Lung (tissue), 12 donors: ENCODE results near the gene PARD6A. TPM values are rescaled to one million over a fixed set of nuclear protein-coding genes. Genes with fewer than 3 reads are reported as not detected.

ENCODE experiments used
- ATAC-seq: fragments of 200-7000 bp; cut with Tn5 transposase; one replicate; pipeline ENCODE4 v1.9.1; 2020; ENCODE audit warnings: moderate number of reproducible peaks; ENCODE audit not compliant: insufficient read depth, low FRiP score
- DNase-seq, 3 donors: peaks; one replicate each; pipeline ENCODE4 v3.0.0-alpha.2; 2013 to 2017
- H3K27ac ChIP-seq, 2 donors: one replicate each; pipeline ENCODE4 v1.5.1; 2013; ENCODE audit warnings: mild to moderate bottlenecking in 2 of 2, moderate library complexity in 2 of 2, control low read depth in 1 of 2, inconsistent platforms in 1 of 2, low read depth in 1 of 2, low read length in 1 of 2
- H3K27me3 ChIP-seq, 3 donors: one replicate each; pipeline ENCODE4 v1.5.1; 2013; ENCODE audit warnings: low read length in 2 of 3; ENCODE audit not compliant: control insufficient read depth in 3 of 3, insufficient read depth in 3 of 3
- H3K36me3 ChIP-seq, 4 donors: one replicate each; pipeline ENCODE4 v1.5.1; 2013; ENCODE audit warnings: low read length in 4 of 4, mild to moderate bottlenecking in 1 of 4, moderate library complexity in 1 of 4; ENCODE audit not compliant: control insufficient read depth in 4 of 4, insufficient read depth in 4 of 4
- H3K4me1 ChIP-seq, 5 donors: one replicate each; pipeline ENCODE4 v1.5.1; 2013; ENCODE audit warnings: low read length in 5 of 5, mild to moderate bottlenecking in 2 of 5, moderate library complexity in 1 of 5; ENCODE audit not compliant: control insufficient read depth in 5 of 5, insufficient read depth in 5 of 5
- H3K4me3 ChIP-seq: one replicate; pipeline ENCODE4 v1.5.1; 2013; ENCODE audit warnings: mild to moderate bottlenecking, control low read depth, moderate library complexity
- H3K9ac ChIP-seq, 2 donors: one replicate each; pipeline ENCODE4 v1.5.1; 2013; ENCODE audit warnings: low read length in 2 of 2, control low read depth in 1 of 2; ENCODE audit not compliant: insufficient read depth in 1 of 2
- H3K9me3 ChIP-seq, 4 donors: one replicate each; pipeline ENCODE4 v1.5.1; 2013; ENCODE audit warnings: low read length in 3 of 4, mild to moderate bottlenecking in 1 of 4, moderate library complexity in 1 of 4; ENCODE audit not compliant: control insufficient read depth in 4 of 4, insufficient read depth in 3 of 4
- WGBS, 2 donors: extraction: QIAGEN DNeasy Blood & Tissue Kit; methylation state at CpG; one replicate each; pipeline ENCODE4 v1.1.7; 2013; 5-methylcytosine and 5-hydroxymethylcytosine counted together
- polyA plus RNA-seq, 2 donors: library from polyadenylated mRNA; stranded (reverse); fragments of 200-250 nt; gene quantifications; one replicate each; pipeline ENCODE4 v1.2.1, GENCODE V29; 2013
- total RNA-seq, 2 donors: library from RNA; depleted of rRNA in 1 of 2; stranded (reverse); fragments of >200 nt in 1 of 2; gene quantifications; one replicate each; pipeline ENCODE4 v1.2.1, GENCODE V29; 2014 to 2021
- TF ChIP-seq, protein P1 (sequence below): IDR thresholded peaks from 2 replicates; pipeline ENCODE4 v1.5.1; 2012; ENCODE audit warnings: mild to moderate bottlenecking; ENCODE audit errors: control extremely low read depth, extremely low read depth
- donor health status: control.
- donor health status: control.
- donor health status: Bipolar disorder and iron deficiency.
- donor health status: healthy.
- donor health status: DM: yes; HTN: yes; CAD: no.

Gene PARD6A
- total and polyA plus RNA-seq, 4 donors, result 1.4 to 6.2 (median 4.7) TPM

DNA sequence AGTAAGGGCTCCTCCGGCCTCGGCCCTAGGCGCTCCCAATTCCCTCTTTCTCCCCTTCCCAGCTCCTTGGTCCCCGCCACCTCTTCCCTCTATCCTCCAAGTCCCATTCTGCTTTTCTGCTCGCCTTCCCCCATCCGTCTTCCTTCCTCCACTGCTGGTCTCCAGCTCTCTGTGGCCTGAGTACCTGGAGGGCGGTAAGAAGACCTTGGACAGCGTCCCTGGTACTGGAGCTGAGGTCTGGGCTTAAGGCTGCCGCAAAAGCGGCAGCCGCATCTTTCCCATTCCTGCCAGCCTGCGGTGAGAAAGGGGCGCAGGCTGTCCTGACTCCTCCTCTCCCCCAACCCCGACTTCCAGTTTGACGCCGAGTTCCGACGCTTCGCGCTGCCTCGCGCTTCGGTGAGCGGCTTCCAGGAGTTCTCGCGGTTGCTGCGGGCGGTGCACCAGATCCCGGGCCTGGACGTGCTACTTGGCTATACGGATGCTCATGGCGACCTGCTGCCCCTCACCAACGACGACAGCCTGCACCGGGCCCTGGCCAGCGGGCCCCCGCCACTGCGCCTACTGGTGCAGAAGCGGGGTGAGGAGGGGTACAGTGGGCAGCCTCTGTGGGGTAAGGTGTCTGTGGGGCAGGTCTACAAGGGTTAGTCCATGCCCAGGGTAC is 471 bp downstream of the PARD6A start:
- H3K27me3 ChIP-seq, result no peaks in the 10 kb centered on the region
- TF ChIP-seq, protein P1, sequence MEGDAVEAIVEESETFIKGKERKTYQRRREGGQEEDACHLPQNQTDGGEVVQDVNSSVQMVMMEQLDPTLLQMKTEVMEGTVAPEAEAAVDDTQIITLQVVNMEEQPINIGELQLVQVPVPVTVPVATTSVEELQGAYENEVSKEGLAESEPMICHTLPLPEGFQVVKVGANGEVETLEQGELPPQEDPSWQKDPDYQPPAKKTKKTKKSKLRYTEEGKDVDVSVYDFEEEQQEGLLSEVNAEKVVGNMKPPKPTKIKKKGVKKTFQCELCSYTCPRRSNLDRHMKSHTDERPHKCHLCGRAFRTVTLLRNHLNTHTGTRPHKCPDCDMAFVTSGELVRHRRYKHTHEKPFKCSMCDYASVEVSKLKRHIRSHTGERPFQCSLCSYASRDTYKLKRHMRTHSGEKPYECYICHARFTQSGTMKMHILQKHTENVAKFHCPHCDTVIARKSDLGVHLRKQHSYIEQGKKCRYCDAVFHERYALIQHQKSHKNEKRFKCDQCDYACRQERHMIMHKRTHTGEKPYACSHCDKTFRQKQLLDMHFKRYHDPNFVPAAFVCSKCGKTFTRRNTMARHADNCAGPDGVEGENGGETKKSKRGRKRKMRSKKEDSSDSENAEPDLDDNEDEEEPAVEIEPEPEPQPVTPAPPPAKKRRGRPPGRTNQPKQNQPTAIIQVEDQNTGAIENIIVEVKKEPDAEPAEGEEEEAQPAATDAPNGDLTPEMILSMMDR, result no peak
- peaks cover 0 to 20% (median 6%) of the 10 kb centered on the region in 4 donors for H3K36me3 ChIP-seq
- ATAC-seq (no peak), DNase-seq (peak; percentile 52 to 60 (median 52))
- peak overlapping the region; percentile 82 to 85 for H3K27ac ChIP-seq
- no peak overlapping the region for H3K9ac ChIP-seq
- peak overlapping the region; percentile 13 for H3K4me3 ChIP-seq
- H3K4me1 ChIP-seq, result peaks cover 6 to 19% (median 7%) of the 10 kb centered on the region in 5 donors
- no peaks in the 10 kb centered on the region for H3K9me3 ChIP-seq
- 10 to 13% methylated on average over 39 of the region's 39 CpGs for WGBS, 2 donors

DNA sequence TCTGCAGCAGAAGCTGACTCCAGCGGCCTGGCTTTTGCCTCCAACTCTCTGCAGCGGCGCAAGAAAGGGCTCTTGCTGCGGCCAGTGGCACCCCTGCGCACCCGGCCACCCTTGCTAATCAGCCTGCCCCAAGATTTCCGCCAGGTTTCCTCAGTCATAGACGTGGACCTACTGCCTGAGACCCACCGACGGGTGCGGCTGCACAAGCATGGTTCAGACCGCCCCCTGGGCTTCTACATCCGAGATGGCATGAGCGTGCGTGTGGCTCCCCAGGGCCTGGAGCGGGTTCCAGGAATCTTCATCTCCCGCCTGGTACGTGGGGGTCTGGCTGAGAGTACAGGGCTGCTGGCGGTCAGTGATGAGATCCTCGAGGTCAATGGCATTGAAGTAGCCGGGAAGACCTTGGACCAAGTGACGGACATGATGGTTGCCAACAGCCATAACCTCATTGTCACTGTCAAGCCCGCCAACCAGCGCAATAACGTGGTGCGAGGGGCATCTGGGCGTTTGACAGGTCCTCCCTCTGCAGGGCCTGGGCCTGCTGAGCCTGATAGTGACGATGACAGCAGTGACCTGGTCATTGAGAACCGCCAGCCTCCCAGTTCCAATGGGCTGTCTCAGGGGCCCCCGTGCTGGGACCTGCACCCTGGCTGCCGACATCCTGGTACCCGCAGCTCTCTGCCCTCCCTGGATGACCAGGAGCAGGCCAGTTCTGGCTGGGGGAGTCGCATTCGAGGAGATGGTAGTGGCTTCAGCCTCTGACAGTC is 1.3 kb downstream of the PARD6A start:
- H3K36me3 ChIP-seq, result peaks cover 0 to 18% (median 5%) of the 10 kb centered on the region in 4 donors
- TF ChIP-seq, protein P1, result no peak
- H3K9ac ChIP-seq, result no peak overlapping the region
- no peaks in the 10 kb centered on the region for H3K9me3 ChIP-seq
- H3K27ac ChIP-seq, result no peak overlapping the region
- WGBS, 2 donors, result 95 to 96% methylated on average over 34 of the region's 34 CpGs
- no peaks in the 10 kb centered on the region for H3K27me3 ChIP-seq
- peaks cover 6 to 22% (median 9%) of the 10 kb centered on the region in 5 donors for H3K4me1 ChIP-seq
- DNase-seq (no peak), ATAC-seq (no peak)
- H3K4me3 ChIP-seq, result no peak overlapping the region

DNA sequence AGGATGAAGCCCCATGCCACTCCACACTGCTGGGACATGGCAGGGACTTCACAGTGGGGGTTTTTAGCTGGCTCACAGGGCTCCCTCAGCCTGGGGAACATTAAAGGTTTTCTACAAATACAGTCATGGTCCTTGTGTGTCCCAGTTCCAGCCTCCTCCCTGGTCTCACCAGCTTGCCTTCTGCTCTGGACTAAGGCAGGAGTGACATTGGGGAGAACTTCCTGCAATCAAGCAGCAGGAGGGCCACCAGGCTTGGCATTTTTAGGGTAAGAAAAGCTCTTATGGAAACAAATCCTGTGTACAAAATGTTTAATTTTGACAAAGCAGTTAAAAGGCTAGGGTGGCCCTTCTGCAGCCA is 1.9 kb downstream of the PARD6A start:
- Histone ChIP-seq H3K27me3 (no peaks in the 10 kb centered on the region), H3K9ac (no peak overlapping the region), H3K9me3 (no peaks in the 10 kb centered on the region), H3K4me3 (no peak overlapping the region), H3K4me1 (peaks cover 6 to 28% (median 14%) of the 10 kb centered on the region in 5 donors), H3K36me3 (peaks cover 0 to 13% (median 4%) of the 10 kb centered on the region in 4 donors), H3K27ac (no peak overlapping the region)
- TF ChIP-seq, protein P1, result no peak
- ATAC-seq (no peak), DNase-seq (no peak)
